Adrenal gland (tissue), 12 donors: ENCODE measurements around the gene KLHL21. TPM values are rescaled to one million over a fixed set of nuclear protein-coding genes. Genes with fewer than 3 reads are reported as not detected.

Source experiments
- DNase-seq, 7 donors: peaks; one replicate each; pipeline ENCODE4 v3.0.0-alpha.2; 2019 to 2020
- H3K27ac ChIP-seq, 5 donors: fragments of 200-600 bp; sonication (generic) in 4 of 5; 1 replicate in 3 of 5; 2 replicates in 2 of 5; pipeline versions ENCODE4 v1.5.1 to v1.8.0; 2016 to 2020; ENCODE audit warnings: mild to moderate bottlenecking in 1 of 5
- H3K27me3 ChIP-seq: fragments of 200-600 bp; 2 replicates; pipeline ENCODE4 v1.8.0; 2021
- H3K36me3 ChIP-seq, 2 donors: fragments of 200-600 bp; replicated peaks in 1 of 2; 1 replicate in 1 of 2; 2 replicates in 1 of 2; pipeline versions ENCODE4 v1.5.1 to v1.8.0; 2018 to 2022
- H3K4me1 ChIP-seq, 2 donors: fragments of 200-600 bp; replicated peaks in 1 of 2; 1 replicate in 1 of 2; 2 replicates in 1 of 2; pipeline versions ENCODE4 v1.5.1 to v1.8.0; 2018 to 2021
- H3K4me3 ChIP-seq, 4 donors: fragments of 200-600 bp; sonication (generic) in 3 of 4; one replicate each; pipeline ENCODE4 v1.5.1; 2016 to 2018
- H3K9me3 ChIP-seq, 3 donors: fragments of 200-600 bp; sonication (generic) in 1 of 3; replicated peaks in 1 of 3; 1 replicate in 2 of 3; 2 replicates in 1 of 3; pipeline versions ENCODE4 v1.5.1 to v1.8.0; 2016 to 2021
- POLR2A ChIP-seq, 2 donors: fragments of 450-650 bp; IDR thresholded peaks; one replicate each; pipeline ENCODE4 v1.6.1; 2017; ENCODE audit warnings: antibody characterized with exemption in 2 of 2, mild to moderate bottlenecking in 2 of 2, moderate library complexity in 1 of 2
- WGBS, 4 donors: extraction: QIAGEN DNeasy Blood & Tissue Kit in 2 of 4; methylation state at CpG; one replicate each; pipeline versions ENCODE4 v1.1.5 to v1.1.7; 2013 to 2017; 5-methylcytosine and 5-hydroxymethylcytosine counted together
- intact Hi-C, 2 donors: fragments of 100-400 bp; cut with DNase I; formaldehyde crosslinking; loops; one replicate each; pipeline versions ENCODE4 v1.14.1 to v1.15.0; 2022 to 2023
- polyA plus RNA-seq, 3 donors: library from polyadenylated mRNA; stranded (reverse); fragments of 200-250 nt in 2 of 3; fragments of 350-450 nt in 1 of 3; fragmentation: Illumina TruSeq in 1 of 3; extraction: RNeasy Lipid Tissue Mini Kit (QIAGEN cat#74804) in 1 of 3; gene quantifications; one replicate each; pipeline ENCODE4 v1.2.3, GENCODE V29; 2013 to 2014
- total RNA-seq, 9 donors: library from RNA; depleted of rRNA in 4 of 9; stranded (reverse); fragments of >200 nt in 4 of 9; fragments of 120-200 nt in 1 of 9; fragmentation: NEBNext Ultra II Directional in 1 of 9; extraction: Animal tissue kit (Norgen Biotek cat#: 25700) in 1 of 9; gene quantifications; one replicate each; pipeline versions ENCODE4 v1.1.0 to v1.2.4, GENCODE V29; 2013 to 2023
- TF ChIP-seq, protein P1 (sequence below), 6 experiments: fragments of 450-650 bp in 4 of 6; fragments of 200-600 bp in 2 of 6; sonication (generic) in 1 of 6; IDR thresholded peaks; 1 replicate in 5 of 6; 2 replicates in 1 of 6; pipeline versions ENCODE4 v1.5.1 to v1.8.0; 2016 to 2021; ENCODE audit warnings: antibody characterized with exemption in 6 of 6, mild to moderate bottlenecking in 2 of 6, moderate library complexity in 1 of 6
- donor health status: healthy with polysubstance abuse.
- donor health status: Bipolar disorder and iron deficiency.
- donor health status: DM: yes; HTN: yes; CAD: no.
- donor health status: DM: no; HTN: no; CAD: no.
- donor health status: DM: no; HTN: no; CAD: no.
- donor health status: DM: yes; HTN: yes; CAD: no.

The KLHL21 gene
- total and polyA plus RNA-seq, 12 donors: 11.7 to 108 (median 35.9) TPM

DNA sequence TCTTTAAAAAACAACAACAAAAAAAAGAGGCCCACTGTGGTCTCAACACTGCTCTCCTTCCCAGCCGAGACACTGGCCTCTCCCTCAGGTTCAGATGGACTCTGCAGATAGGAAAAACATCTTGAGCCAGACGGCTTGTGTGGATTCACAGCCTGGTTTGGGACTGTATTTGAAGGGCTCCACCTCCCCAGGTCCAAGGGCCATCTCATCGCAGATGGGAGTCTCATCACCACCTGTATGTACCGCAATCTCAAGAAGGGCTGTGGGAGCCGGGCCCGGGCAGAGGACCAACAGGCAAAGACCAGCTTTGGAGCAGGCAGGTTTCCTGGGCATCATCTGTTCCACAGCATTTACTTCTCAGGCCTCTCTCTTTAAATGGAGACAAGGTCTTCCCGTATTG is 12.6 kb downstream of the KLHL21 start:
- DNase-seq: no peak
- WGBS, 4 donors: 86 to 95% (median 89%) methylated on average over 6 to 7 of the region's 7 CpGs
- H3K9me3 ChIP-seq: no peaks in the 10 kb centered on the region
- H3K4me3 ChIP-seq: no peak overlapping the region
- intact Hi-C loops: no loop called here
- no peaks in the 10 kb centered on the region for H3K27me3 ChIP-seq
- no peak for TF ChIP-seq POLR2A (IDR thresholded peaks at IDR 0.05)
- H3K4me1 ChIP-seq: peaks cover 12 to 32% of the 10 kb centered on the region in 2 donors
- H3K36me3 ChIP-seq: peaks cover 0 to 66% of the 10 kb centered on the region in 2 donors
- no peak overlapping the region for H3K27ac ChIP-seq

DNA sequence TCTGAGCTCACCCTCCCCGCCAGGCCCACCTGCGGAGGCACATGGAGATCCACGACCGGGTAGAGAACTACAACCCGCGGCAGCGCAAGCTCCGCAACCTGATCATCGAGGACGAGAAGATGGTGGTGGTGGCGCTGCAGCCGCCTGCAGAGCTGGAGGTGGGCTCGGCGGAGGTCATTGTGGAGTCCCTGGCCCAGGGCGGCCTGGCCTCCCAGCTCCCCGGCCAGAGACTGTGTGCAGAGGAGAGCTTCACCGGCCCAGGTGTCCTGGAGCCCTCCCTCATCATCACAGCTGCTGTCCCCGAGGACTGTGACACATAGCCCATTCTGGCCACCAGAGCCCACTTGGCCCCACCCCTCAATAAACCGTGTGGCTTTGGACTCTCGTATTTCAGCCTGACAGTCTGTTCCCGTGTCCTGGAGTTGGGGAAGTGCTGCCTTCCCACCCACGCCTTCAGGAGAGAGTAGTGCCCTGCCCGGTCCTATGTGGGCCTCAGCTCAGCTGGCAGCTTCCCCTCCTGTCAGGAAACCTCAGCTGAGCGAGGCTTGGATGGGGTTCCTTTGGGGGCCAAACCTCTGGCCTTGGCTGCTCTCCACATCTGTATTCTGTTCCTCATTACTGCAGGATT is 13.7 kb downstream of the KLHL21 start:
- peak overlapping the region in 2 of 5 donors; percentile 26 to 41 for H3K27ac ChIP-seq
- 70 to 79% (median 75%) methylated on average over 11 to 24 of the region's 24 CpGs for WGBS, 4 donors

DNA sequence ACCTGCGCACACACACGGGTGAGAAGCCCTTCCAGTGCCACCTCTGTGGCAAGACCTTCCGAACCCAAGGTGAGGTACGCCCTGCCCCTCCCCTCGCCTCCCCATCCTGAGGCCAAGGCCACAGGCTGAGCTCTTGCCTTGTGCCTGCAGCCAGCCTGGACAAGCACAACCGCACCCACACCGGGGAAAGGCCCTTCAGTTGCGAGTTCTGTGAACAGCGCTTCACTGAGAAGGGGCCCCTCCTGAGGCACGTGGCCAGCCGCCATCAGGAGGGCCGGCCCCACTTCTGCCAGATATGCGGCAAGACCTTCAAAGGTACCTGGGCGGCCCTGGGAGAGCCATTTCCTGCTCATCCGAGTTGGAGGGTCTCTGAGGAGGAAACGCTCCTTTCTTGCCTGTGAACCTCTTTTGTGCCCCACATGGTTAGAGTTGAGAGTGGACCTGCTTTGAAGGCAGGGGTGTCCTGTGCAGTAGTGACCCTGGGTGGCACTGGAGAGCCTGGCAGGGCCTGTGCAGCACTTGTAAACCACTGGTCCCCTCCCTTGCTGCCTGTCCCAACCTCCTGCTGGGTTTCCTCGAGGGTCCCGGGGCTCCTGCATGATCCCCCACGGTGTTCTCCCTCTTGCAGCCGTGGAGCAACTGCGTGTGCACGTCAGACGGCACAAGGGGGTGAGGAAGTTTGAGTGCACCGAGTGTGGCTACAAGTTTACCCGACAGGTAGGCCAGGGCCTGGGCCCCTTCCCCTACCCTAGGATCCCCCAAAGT is 14.4 kb downstream of the KLHL21 start:
- TF ChIP-seq, protein P1, sequence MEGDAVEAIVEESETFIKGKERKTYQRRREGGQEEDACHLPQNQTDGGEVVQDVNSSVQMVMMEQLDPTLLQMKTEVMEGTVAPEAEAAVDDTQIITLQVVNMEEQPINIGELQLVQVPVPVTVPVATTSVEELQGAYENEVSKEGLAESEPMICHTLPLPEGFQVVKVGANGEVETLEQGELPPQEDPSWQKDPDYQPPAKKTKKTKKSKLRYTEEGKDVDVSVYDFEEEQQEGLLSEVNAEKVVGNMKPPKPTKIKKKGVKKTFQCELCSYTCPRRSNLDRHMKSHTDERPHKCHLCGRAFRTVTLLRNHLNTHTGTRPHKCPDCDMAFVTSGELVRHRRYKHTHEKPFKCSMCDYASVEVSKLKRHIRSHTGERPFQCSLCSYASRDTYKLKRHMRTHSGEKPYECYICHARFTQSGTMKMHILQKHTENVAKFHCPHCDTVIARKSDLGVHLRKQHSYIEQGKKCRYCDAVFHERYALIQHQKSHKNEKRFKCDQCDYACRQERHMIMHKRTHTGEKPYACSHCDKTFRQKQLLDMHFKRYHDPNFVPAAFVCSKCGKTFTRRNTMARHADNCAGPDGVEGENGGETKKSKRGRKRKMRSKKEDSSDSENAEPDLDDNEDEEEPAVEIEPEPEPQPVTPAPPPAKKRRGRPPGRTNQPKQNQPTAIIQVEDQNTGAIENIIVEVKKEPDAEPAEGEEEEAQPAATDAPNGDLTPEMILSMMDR (IDR thresholded peaks at IDR 0.05): no peak
- TF ChIP-seq POLR2A (IDR thresholded peaks at IDR 0.05): no peak
- WGBS, 4 donors: 42 to 72% (median 59%) methylated on average over 14 to 25 of the region's 25 CpGs
- peak in 4 of 7 donors; percentile 32 to 62 (median 54) for DNase-seq
- Histone ChIP-seq H3K27me3 (no peaks in the 10 kb centered on the region), H3K9me3 (no peaks in the 10 kb centered on the region), H3K27ac (peak overlapping the region in 2 of 5 donors; percentile 41 to 42), H3K4me1 (peaks cover 12 to 32% of the 10 kb centered on the region in 2 donors), H3K36me3 (peaks cover 0 to 49% of the 10 kb centered on the region in 2 donors), H3K4me3 (no peak overlapping the region)
- intact Hi-C loops: no loop called here

More for the DNA sequence above, 13.7 kb downstream of the KLHL21 start:
- no peak for DNase-seq
- peaks cover 12 to 32% of the 10 kb centered on the region in 2 donors for H3K4me1 ChIP-seq
- H3K36me3 ChIP-seq: peaks cover 0 to 56% of the 10 kb centered on the region in 2 donors
- intact Hi-C loops: no loop called here
- TF ChIP-seq POLR2A (IDR thresholded peaks at IDR 0.05): no peak
- TF ChIP-seq, protein P1 (IDR thresholded peaks at IDR 0.05): no peak
- H3K9me3 ChIP-seq: no peaks in the 10 kb centered on the region
- no peaks in the 10 kb centered on the region for H3K27me3 ChIP-seq
- no peak overlapping the region for H3K4me3 ChIP-seq

GRCh38 chr1:6587261-6588005 is 15.2 kb downstream of the KLHL21 start:
- intact Hi-C loops: no loop called here
- Histone ChIP-seq H3K36me3 (peaks cover 0 to 40% of the 10 kb centered on the region in 2 donors), H3K4me1 (peaks cover 12 to 38% of the 10 kb centered on the region in 2 donors), H3K4me3 (no peak overlapping the region), H3K9me3 (no peaks in the 10 kb centered on the region), H3K27me3 (no peaks in the 10 kb centered on the region), H3K27ac (peak overlapping the region in 4 of 5 donors; percentile 20 to 47 (median 42))
- peak; percentile 66 to 84 (median 77) for DNase-seq
- TF ChIP-seq POLR2A (IDR thresholded peaks at IDR 0.05): peak in 1 of 2 donors; percentile 18
- TF ChIP-seq, protein P1 (IDR thresholded peaks at IDR 0.05): no peak
- 33 to 55% (median 36%) methylated on average over 8 to 13 of the region's 13 CpGs for WGBS, 4 donors
